NCI-H1417 treated with DMSO at 0.1 percent for 48 hours (cell line): Measurements from ENCODE around the gene CYTH3.

Experiments used
- DNase-seq: peaks from one replicate; lab custom pipeline; 2025; lab: John Stamatoyannopoulos, UW

Gene CYTH3

DNA sequence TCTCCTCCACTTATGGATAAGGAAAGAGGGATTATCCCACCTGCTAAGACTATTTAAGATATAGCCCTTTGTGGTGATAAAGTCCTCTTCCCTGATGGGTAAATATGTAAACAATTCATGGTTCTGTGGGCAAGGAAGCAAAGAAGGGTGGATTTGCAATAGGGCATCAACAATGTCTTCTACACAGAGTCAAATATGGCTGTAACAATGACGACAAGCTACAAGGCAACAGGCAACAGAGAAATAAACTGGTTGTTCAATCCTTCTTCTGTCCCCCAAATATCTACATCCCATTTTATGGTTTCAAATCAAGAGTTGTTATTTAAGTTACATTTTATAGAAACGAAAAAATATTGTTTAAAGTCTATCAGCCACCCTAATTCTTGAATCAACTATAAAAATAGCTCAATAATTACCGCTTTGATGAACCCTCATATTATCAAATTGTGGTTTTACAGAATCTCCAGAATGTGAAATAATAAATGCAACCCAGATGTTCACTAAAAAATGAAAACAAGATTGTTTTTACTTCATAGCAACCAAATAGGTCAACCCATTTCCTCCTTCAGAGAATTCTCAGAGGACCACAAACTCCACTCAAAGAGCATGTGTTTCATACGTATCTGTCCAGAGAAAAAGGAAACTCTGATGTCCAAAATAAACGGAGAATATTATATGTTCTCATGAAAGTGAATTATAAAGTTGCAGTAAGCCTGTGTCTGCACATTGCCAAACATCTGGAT, 13.8 kb downstream of the CYTH3 start:
- DNase-seq, result no peak

- no peak for DNase-seq
Measured at GRCh38 chr7:6257675-6258074, 14.7 kb downstream of the CYTH3 start.

DNA sequence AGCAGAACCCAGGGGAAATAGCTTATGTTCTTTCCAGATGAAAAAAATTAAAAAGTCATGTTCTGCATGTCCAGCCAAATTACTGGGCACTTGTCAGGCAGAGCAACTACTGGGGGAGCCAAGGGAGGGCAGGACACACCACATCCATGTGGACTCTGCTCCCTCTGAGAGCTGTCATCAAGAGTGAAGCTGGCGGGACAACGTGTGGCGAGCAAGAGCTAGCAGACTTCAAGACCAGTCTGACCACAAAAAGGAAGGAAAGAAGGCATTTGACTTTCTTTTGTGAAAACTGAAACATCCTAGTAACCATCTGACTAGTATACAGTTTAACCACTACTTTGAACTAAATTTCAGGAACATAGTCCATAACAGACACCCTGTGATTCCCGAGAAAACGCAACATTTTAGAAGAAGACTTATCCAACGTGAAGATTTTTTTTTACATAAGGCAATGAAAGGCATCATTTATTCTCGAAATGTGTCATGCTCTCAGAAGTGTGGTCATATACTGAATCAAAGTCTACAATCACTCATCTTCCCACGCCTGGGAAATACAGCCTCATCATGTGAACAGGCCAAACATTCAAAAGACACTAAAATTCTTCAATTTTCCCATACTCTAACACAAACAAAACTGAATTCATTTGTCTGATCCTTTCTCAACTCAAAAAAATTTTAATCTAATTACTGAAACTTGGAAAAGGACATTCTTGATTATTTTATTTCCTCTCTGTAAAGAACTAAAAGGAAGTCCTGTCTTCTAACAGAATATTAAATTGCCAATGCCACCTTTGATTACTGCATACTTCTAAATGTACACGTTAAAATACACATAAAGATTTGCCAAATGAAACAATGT, 15.5 kb downstream of the CYTH3 start:
- DNase-seq, result no peak

GRCh38 chr7:6256109-6256483, 16.3 kb downstream of the CYTH3 start:
- no peak for DNase-seq

DNA sequence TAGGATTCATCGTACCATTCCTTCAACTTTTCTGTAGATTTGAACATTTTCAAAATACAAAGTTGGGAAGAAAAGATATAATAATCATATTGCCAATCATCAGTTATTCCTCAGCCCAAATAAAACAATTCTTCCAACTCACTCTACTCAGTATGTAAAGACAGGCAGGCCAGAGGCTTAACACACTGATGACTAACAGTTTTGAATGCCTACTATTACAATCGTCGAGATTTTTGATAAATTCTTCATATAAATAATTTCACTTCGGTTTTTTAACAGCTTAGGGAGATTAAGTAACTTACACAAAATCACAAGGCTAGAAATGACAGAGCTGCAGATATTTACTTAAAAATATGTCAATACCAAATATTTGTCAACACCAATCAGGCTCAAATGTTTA, 17.6 kb downstream of the CYTH3 start:
- no peak for DNase-seq

GRCh38 chr7:6252748-6253147, 19.7 kb downstream of the CYTH3 start:
- DNase-seq, result no peak

DNA sequence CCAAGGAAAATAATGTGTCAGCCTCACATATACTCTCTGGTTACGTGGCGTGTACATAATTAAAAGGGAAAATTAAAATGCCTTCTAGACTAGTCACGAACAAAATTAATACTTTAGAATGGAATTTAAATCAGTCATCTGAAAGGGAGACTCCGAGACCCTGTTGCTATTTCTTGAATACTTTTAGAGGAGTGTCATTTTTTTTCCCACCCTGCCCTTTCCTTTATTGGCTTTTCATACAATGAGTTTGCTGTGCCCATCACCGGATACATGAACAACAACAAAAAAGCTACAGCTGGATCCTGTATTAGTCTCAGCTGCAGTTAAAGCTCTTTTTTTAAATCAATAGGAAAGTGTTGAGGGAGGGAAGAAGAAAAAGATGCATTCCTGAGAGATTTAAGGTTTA, 20.1 kb downstream of the CYTH3 start:
- DNase-seq, result no peak

DNA sequence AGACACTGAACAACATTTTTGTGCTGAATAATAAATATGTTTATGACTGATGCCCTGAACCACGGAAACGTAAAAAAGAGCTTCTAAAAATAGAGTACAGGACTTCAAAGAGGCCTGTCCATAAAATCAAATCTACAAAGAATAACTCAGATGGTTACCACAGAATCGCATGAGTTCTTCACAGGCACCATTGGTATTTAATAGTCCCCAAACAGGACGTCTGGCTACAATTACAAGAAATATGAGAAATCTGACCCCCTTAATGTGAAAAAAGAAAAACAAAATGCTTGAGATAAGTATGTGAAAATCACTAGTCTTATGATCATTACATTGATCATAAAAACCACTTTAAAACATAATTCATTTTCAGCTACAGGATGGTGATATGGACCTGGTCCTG, 20.8 kb downstream of the CYTH3 start:
- DNase-seq, result no peak

DNA sequence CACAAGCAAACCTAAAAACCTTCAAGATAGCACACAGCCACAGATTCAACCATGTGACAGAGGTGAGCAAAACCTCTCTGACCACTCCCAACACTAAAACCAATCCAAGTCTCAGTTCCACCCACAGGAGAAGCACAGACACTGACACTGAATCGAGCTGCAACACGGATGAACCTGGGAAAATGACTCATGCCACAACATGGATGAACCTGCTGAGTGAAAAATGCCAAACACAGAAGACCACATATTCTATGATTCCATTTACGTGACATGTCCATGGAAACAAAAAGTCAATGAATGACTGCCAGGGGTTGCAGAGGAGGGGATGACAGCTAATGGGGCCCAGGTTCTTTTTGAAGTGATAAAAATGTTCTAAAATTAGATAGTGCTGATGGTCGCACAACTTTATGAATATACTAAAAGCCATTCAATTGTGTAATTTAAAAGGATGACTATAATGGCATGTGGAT, 22.0 kb downstream of the CYTH3 start:
- DNase-seq, result no peak

DNA sequence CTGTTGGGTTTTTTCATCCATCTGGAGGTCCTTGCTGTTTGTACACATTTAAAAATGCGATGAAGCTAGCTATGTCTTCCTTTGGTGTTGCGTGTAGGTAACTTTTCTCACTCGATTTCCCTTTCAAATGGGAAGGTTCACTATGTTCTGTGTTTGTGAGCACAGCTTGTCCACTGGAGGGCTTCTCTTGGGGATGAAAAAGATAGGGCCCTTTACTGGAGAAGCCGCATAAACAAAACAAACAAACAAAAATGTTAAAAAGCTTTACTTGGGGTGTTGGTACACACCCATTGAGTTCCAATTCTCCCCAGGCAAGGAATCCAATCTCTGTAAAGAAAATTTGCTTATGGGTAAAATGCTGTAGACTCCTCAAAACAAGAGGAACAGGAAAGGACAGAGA, 23.4 kb downstream of the CYTH3 start:
- no peak for DNase-seq

GRCh38 chr7:6248581-6248980, 23.8 kb downstream of the CYTH3 start:
- DNase-seq, result no peak

GRCh38 chr7:6246251-6246917, 26.0 kb downstream of the CYTH3 start:
- DNase-seq, result no peak

- DNase-seq, result no peak
Measured at GRCh38 chr7:6244021-6244420, 28.4 kb downstream of the CYTH3 start.

- no peak for DNase-seq
Measured at GRCh38 chr7:6243168-6243567, 29.3 kb downstream of the CYTH3 start.

GRCh38 chr7:6242561-6242960, 29.9 kb downstream of the CYTH3 start:
- no peak for DNase-seq

DNA sequence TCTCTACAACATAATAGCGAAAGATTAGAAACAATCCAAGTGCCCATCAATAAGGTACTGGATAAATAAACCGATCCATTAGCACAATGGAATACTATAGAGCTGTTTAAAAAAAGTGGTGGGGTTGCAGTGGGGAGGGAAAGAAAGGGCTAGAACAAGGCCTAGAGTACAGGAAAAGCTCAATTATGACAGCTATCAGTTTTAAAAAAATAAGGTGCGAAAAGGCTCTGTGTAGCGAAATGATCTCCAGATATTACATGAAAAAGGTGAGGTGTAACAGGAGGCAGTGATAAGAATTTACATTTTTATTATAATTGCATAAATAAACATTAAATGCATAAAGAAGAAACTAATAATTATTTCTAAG, 30.8 kb downstream of the CYTH3 start:
- DNase-seq, result no peak

DNA sequence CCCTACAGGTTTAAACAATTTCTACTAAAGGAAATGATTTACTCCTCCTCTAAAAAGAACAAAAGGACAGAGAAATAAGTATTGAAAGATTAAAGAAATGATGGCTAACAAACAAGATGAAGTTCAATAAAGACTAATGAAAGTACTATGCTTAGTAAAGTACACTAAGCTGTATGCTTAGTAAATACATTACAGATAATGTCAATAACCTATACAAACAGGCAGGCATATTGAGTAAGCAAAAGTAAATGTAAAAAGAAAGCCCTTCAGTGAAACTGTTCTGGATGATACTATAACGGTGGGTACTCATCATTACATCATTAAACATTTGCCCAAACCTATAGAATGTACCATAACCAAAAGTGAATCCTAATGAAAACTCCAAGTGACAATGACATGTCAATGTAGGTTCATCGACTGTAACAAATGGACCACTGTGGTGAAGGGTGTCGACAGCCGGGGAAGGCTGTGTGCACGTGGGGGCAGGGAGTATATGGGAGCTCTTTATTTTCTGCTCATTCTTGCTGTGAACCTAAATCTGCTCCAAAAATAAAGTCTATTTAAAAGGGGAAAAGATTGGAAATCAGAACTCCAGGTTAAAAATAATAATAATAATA, 34.0 kb downstream of the CYTH3 start:
- no peak for DNase-seq

DNA sequence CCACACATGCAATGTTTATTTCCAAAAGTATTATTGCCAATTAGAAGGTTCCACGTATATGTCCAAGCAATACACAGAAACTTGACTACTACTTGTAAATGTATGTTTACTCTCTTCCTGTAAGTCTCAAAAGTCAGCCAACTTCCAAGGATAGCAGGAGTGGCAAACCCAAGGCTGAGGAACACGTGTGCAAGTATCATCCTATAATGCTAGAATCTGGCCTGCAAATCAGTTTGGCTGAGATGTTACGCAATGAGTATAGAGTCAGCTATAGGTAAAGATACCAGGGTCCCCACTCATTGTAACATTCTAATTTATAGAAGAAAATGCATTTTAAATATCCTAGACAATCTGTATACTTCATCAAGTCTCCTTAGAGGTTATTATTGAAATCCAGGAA, 34.7 kb downstream of the CYTH3 start:
- no peak for DNase-seq

DNA sequence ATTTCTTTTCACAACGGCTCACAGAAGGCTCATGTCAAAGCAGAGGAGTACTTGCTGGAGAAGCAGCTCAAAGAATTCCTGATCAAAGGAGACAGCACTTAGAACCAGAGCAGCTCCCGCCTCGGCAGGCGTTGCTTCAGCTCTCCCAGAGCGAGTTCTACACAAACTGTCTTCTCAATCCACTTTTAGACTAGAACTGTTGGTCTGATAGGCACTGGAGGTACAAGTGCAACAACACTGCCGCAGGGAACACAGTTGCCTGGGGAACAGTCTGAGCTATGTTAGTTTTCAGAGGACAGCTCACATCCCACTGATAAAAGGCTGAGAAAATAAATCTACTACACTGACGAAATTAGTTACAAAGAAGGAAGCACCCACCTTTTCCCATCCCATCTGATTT, 35.4 kb downstream of the CYTH3 start:
- no peak for DNase-seq

- no peak for DNase-seq
Measured at GRCh38 chr7:6235029-6235871, 37.2 kb downstream of the CYTH3 start.

DNA sequence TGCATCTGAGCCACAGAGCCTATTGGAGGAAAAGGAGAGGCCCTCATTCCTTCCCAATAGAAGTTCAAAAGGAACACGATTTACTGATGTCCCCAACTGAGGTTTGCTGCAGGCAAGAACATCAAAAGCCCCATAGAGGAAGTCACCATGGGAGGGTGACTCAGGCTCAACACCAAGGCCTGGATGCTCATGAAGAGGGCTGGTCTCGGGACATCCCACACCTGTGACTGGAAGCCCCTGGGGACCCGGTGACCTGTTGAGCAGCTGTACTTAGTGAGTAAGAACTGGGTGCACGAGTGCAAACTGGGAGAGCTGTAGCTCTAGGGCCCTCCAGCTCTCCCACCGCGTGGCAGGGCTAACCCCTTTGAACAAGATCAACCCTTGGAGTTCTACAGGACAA, 38.0 kb downstream of the CYTH3 start:
- DNase-seq, result no peak

DNA sequence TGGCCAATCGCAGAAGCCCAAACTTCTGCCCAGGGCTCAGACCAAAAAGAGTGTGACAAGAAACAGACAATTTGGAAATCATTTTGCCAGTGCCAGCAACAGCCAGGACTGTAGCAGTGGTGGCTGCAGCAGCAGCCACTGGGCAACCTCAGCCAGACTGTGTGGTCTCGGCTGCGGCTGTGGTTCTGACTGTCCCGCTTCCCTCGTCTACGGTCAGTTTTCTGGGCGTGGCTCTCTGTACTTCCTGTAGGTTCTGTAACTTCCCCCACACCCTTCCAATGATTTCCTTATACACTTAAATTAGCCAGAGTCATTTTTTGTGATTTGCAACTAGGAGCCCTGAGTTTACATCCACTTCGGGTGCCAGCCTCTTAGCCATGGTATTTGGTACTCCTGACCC, 39.9 kb downstream of the CYTH3 start:
- DNase-seq, result no peak
